Fibroblast of skin of right biceps (primary cell): ENCODE measurements around the gene UIMC1.

ENCODE experiments used
- DNase-seq: peaks from one replicate; pipeline ENCODE4 v3.0.0-alpha.2; 2013

Gene UIMC1

GRCh38 chr5:176865964-176866363, 140.6 kb downstream of the UIMC1 start:
- no peak for DNase-seq

GRCh38 chr5:176864755-176865154, 141.8 kb downstream of the UIMC1 start:
- no peak for DNase-seq

- DNase-seq, result no peak
Observed at GRCh38 chr5:176863765-176864098, 142.8 kb downstream of the UIMC1 start.

- DNase-seq, result no peak
Observed at GRCh38 chr5:176863041-176863764, 143.4 kb downstream of the UIMC1 start.

- DNase-seq, result no peak
Observed at GRCh38 chr5:176862330-176862995, 144.1 kb downstream of the UIMC1 start.

GRCh38 chr5:176861276-176861675, 145.3 kb downstream of the UIMC1 start:
- no peak for DNase-seq

- DNase-seq, result no peak
Observed at GRCh38 chr5:176860381-176860780, 146.2 kb downstream of the UIMC1 start.

- DNase-seq, result no peak
Observed at GRCh38 chr5:176859916-176860315, 146.7 kb downstream of the UIMC1 start.

GRCh38 chr5:176857894-176858273, 148.7 kb downstream of the UIMC1 start:
- DNase-seq, result no peak

- DNase-seq, result no peak
Observed at GRCh38 chr5:176857216-176857893, 149.2 kb downstream of the UIMC1 start.

GRCh38 chr5:176856746-176857145, 149.8 kb downstream of the UIMC1 start:
- no peak for DNase-seq

GRCh38 chr5:176855598-176855997, 151.0 kb downstream of the UIMC1 start:
- DNase-seq, result no peak
